ENCODE measurements around the gene NRXN3. TPM values are rescaled to one million over a fixed set of nuclear protein-coding genes. Genes with fewer than 3 reads are reported as not detected.

The NRXN3 gene
- total and polyA plus RNA-seq, 4 donors = 1.5 to 16.6 (median 7.7) TPM

- Histone ChIP-seq H3K4me3 (ENCODE audit: low read length in 2 of 2) (no peak overlapping the region), H3K9me3 (ENCODE audit: control insufficient read depth, low read length) (no peaks in the 10 kb centered on the region), H3K27me3 (ENCODE audit: control insufficient read depth in 1 of 2, insufficient read depth in 2 of 2, low read length in 1 of 2) (no peaks in the 10 kb centered on the region), H3K27ac (ENCODE audit: low read depth in 1 of 2, low read length in 2 of 2) (no peak overlapping the region), H3K4me1 (ENCODE audit: control insufficient read depth in 1 of 2, insufficient read depth in 2 of 2, low read length in 2 of 2) (peaks cover 1 to 3% of the 10 kb centered on the region in 2 donors), H3K36me3 (ENCODE audit: control insufficient read depth in 1 of 2, insufficient read depth in 2 of 2, low read length in 1 of 2) (no peaks in the 10 kb centered on the region)
- intact Hi-C loops (cut with DNase I) = no loop called here
- DNase-seq (no peak), ATAC-seq (ENCODE audit: low FRiP score) (no peak)
- 96 to 100% methylated on average over 1 of the region's 1 CpG for WGBS, 2 donors
Measured at GRCh38 chr14:79548836-79549235, 1378.7 kb downstream of the NRXN3 start.

- H3K4me1 ChIP-seq (ENCODE audit: control insufficient read depth in 1 of 2, insufficient read depth in 2 of 2, low read length in 2 of 2) = peaks cover 0 to 3% of the 10 kb centered on the region in 2 donors
- no peak overlapping the region for H3K4me3 ChIP-seq (ENCODE audit: low read length in 2 of 2)
- no peaks in the 10 kb centered on the region for H3K27me3 ChIP-seq (ENCODE audit: control insufficient read depth in 1 of 2, insufficient read depth in 2 of 2, low read length in 1 of 2)
- no peak for DNase-seq
- no peaks in the 10 kb centered on the region for H3K9me3 ChIP-seq (ENCODE audit: control insufficient read depth, low read length)
- 92 to 94% methylated on average over 5 of the region's 5 CpGs for WGBS, 2 donors
- intact Hi-C loops (cut with DNase I) = no loop called here
- no peak for ATAC-seq (ENCODE audit: low FRiP score)
- H3K36me3 ChIP-seq (ENCODE audit: control insufficient read depth in 1 of 2, insufficient read depth in 2 of 2, low read length in 1 of 2) = no peaks in the 10 kb centered on the region
- H3K27ac ChIP-seq (ENCODE audit: low read depth in 1 of 2, low read length in 2 of 2) = no peak overlapping the region
Measured at GRCh38 chr14:79549515-79549914, 1379.3 kb downstream of the NRXN3 start.

- no peak overlapping the region for H3K4me3 ChIP-seq (ENCODE audit: low read length in 2 of 2)
- ATAC-seq (ENCODE audit: low FRiP score) = no peak
- H3K27ac ChIP-seq (ENCODE audit: low read depth in 1 of 2, low read length in 2 of 2) = no peak overlapping the region
- WGBS, 2 donors = 93 to 96% methylated on average over 4 of the region's 4 CpGs
- H3K27me3 ChIP-seq (ENCODE audit: control insufficient read depth in 1 of 2, insufficient read depth in 2 of 2, low read length in 1 of 2) = no peaks in the 10 kb centered on the region
- no peak for DNase-seq
- H3K36me3 ChIP-seq (ENCODE audit: control insufficient read depth in 1 of 2, insufficient read depth in 2 of 2, low read length in 1 of 2) = no peaks in the 10 kb centered on the region
- intact Hi-C loops (cut with DNase I) = no loop called here
- no peaks in the 10 kb centered on the region for H3K9me3 ChIP-seq (ENCODE audit: control insufficient read depth, low read length)
- no peaks in the 10 kb centered on the region for H3K4me1 ChIP-seq (ENCODE audit: control insufficient read depth in 1 of 2, insufficient read depth in 2 of 2, low read length in 2 of 2)
Measured at GRCh38 chr14:79551523-79551922, 1381.3 kb downstream of the NRXN3 start.

GRCh38 chr14:79552778-79553177, 1382.6 kb downstream of the NRXN3 start:
- 95% methylated on average over 1 of the region's 1 CpG for WGBS, 2 donors
- DNase-seq (no peak), ATAC-seq (ENCODE audit: low FRiP score) (no peak)
- Histone ChIP-seq H3K4me1 (ENCODE audit: control insufficient read depth in 1 of 2, insufficient read depth in 2 of 2, low read length in 2 of 2) (no peaks in the 10 kb centered on the region), H3K9me3 (ENCODE audit: control insufficient read depth, low read length) (no peaks in the 10 kb centered on the region), H3K36me3 (ENCODE audit: control insufficient read depth in 1 of 2, insufficient read depth in 2 of 2, low read length in 1 of 2) (no peaks in the 10 kb centered on the region), H3K4me3 (ENCODE audit: low read length in 2 of 2) (no peak overlapping the region), H3K27me3 (ENCODE audit: control insufficient read depth in 1 of 2, insufficient read depth in 2 of 2, low read length in 1 of 2) (no peaks in the 10 kb centered on the region), H3K27ac (ENCODE audit: low read depth in 1 of 2, low read length in 2 of 2) (no peak overlapping the region)
- intact Hi-C loops (cut with DNase I) = no loop called here

- Histone ChIP-seq H3K4me1 (ENCODE audit: control insufficient read depth in 1 of 2, insufficient read depth in 2 of 2, low read length in 2 of 2) (no peaks in the 10 kb centered on the region), H3K36me3 (ENCODE audit: control insufficient read depth in 1 of 2, insufficient read depth in 2 of 2, low read length in 1 of 2) (no peaks in the 10 kb centered on the region), H3K27ac (ENCODE audit: low read depth in 1 of 2, low read length in 2 of 2) (no peak overlapping the region), H3K4me3 (ENCODE audit: low read length in 2 of 2) (no peak overlapping the region), H3K27me3 (ENCODE audit: control insufficient read depth in 1 of 2, insufficient read depth in 2 of 2, low read length in 1 of 2) (no peaks in the 10 kb centered on the region), H3K9me3 (ENCODE audit: control insufficient read depth, low read length) (no peaks in the 10 kb centered on the region)
- ATAC-seq (ENCODE audit: low FRiP score) = no peak
- intact Hi-C loops (cut with DNase I) = no loop called here
- 97 to 98% methylated on average over 3 of the region's 3 CpGs for WGBS, 2 donors
- DNase-seq = no peak
Measured at GRCh38 chr14:79554816-79555215, 1384.6 kb downstream of the NRXN3 start.

GRCh38 chr14:79555429-79555828, 1385.3 kb downstream of the NRXN3 start:
- 73 to 81% methylated on average over 4 of the region's 4 CpGs for WGBS, 2 donors
- H3K27me3 ChIP-seq (ENCODE audit: control insufficient read depth in 1 of 2, insufficient read depth in 2 of 2, low read length in 1 of 2) = no peaks in the 10 kb centered on the region
- no peaks in the 10 kb centered on the region for H3K4me1 ChIP-seq (ENCODE audit: control insufficient read depth in 1 of 2, insufficient read depth in 2 of 2, low read length in 2 of 2)
- DNase-seq (no peak), ATAC-seq (ENCODE audit: low FRiP score) (no peak)
- no peaks in the 10 kb centered on the region for H3K9me3 ChIP-seq (ENCODE audit: control insufficient read depth, low read length)
- H3K36me3 ChIP-seq (ENCODE audit: control insufficient read depth in 1 of 2, insufficient read depth in 2 of 2, low read length in 1 of 2) = no peaks in the 10 kb centered on the region
- intact Hi-C loops (cut with DNase I) = no loop called here
- H3K27ac ChIP-seq (ENCODE audit: low read depth in 1 of 2, low read length in 2 of 2) = no peak overlapping the region
- H3K4me3 ChIP-seq (ENCODE audit: low read length in 2 of 2) = no peak overlapping the region

- H3K4me3 ChIP-seq (ENCODE audit: low read length in 2 of 2) = no peak overlapping the region
- 91 to 93% methylated on average over 3 of the region's 3 CpGs for WGBS, 2 donors
- no peak overlapping the region for H3K27ac ChIP-seq (ENCODE audit: low read depth in 1 of 2, low read length in 2 of 2)
- no peaks in the 10 kb centered on the region for H3K9me3 ChIP-seq (ENCODE audit: control insufficient read depth, low read length)
- intact Hi-C loops (cut with DNase I) = no loop called here
- H3K27me3 ChIP-seq (ENCODE audit: control insufficient read depth in 1 of 2, insufficient read depth in 2 of 2, low read length in 1 of 2) = no peaks in the 10 kb centered on the region
- H3K4me1 ChIP-seq (ENCODE audit: control insufficient read depth in 1 of 2, insufficient read depth in 2 of 2, low read length in 2 of 2) = no peaks in the 10 kb centered on the region
- no peak for ATAC-seq (ENCODE audit: low FRiP score)
- DNase-seq = no peak
- H3K36me3 ChIP-seq (ENCODE audit: control insufficient read depth in 1 of 2, insufficient read depth in 2 of 2, low read length in 1 of 2) = no peaks in the 10 kb centered on the region
Measured at GRCh38 chr14:79557309-79557708, 1387.1 kb downstream of the NRXN3 start.

GRCh38 chr14:79562185-79562584, 1392.0 kb downstream of the NRXN3 start:
- no peak for DNase-seq
- Histone ChIP-seq H3K27me3 (ENCODE audit: control insufficient read depth in 1 of 2, insufficient read depth in 2 of 2, low read length in 1 of 2) (no peaks in the 10 kb centered on the region), H3K27ac (ENCODE audit: low read depth in 1 of 2, low read length in 2 of 2) (no peak overlapping the region), H3K9me3 (ENCODE audit: control insufficient read depth, low read length) (no peaks in the 10 kb centered on the region), H3K4me3 (ENCODE audit: low read length in 2 of 2) (no peak overlapping the region), H3K36me3 (ENCODE audit: control insufficient read depth in 1 of 2, insufficient read depth in 2 of 2, low read length in 1 of 2) (no peaks in the 10 kb centered on the region), H3K4me1 (ENCODE audit: control insufficient read depth in 1 of 2, insufficient read depth in 2 of 2, low read length in 2 of 2) (no peaks in the 10 kb centered on the region)
- no peak for ATAC-seq (ENCODE audit: low FRiP score)
- 91 to 96% methylated on average over 3 of the region's 3 CpGs for WGBS, 2 donors
- intact Hi-C loops (cut with DNase I) = no loop called here

GRCh38 chr14:79564371-79564770, 1394.2 kb downstream of the NRXN3 start:
- ATAC-seq (ENCODE audit: low FRiP score) = no peak

More at GRCh38 chr14:79564371-79564770, 1394.2 kb downstream of the NRXN3 start:
- WGBS, 2 donors = 57 to 65% methylated on average over 2 of the region's 2 CpGs
- Histone ChIP-seq H3K36me3 (ENCODE audit: control insufficient read depth in 1 of 2, insufficient read depth in 2 of 2, low read length in 1 of 2) (no peaks in the 10 kb centered on the region), H3K4me3 (ENCODE audit: low read length in 2 of 2) (no peak overlapping the region), H3K4me1 (ENCODE audit: control insufficient read depth in 1 of 2, insufficient read depth in 2 of 2, low read length in 2 of 2) (no peaks in the 10 kb centered on the region), H3K27me3 (ENCODE audit: control insufficient read depth in 1 of 2, insufficient read depth in 2 of 2, low read length in 1 of 2) (no peaks in the 10 kb centered on the region), H3K9me3 (ENCODE audit: control insufficient read depth, low read length) (no peaks in the 10 kb centered on the region), H3K27ac (ENCODE audit: low read depth in 1 of 2, low read length in 2 of 2) (no peak overlapping the region)
- DNase-seq = no peak
- intact Hi-C loops (cut with DNase I) = no loop called here
